CD1c-positive myeloid dendritic cell (primary cell): ENCODE data around the gene SMARCD1.
A peak's percentile ranks its signal among the peaks of the same experiment; 100 is the strongest.

Experiments
- DNase-seq: peaks from one replicate; pipeline ENCODE4 v3.0.0-alpha.2; 2016; ENCODE audit errors: extremely low spot score

Gene SMARCD1

DNA sequence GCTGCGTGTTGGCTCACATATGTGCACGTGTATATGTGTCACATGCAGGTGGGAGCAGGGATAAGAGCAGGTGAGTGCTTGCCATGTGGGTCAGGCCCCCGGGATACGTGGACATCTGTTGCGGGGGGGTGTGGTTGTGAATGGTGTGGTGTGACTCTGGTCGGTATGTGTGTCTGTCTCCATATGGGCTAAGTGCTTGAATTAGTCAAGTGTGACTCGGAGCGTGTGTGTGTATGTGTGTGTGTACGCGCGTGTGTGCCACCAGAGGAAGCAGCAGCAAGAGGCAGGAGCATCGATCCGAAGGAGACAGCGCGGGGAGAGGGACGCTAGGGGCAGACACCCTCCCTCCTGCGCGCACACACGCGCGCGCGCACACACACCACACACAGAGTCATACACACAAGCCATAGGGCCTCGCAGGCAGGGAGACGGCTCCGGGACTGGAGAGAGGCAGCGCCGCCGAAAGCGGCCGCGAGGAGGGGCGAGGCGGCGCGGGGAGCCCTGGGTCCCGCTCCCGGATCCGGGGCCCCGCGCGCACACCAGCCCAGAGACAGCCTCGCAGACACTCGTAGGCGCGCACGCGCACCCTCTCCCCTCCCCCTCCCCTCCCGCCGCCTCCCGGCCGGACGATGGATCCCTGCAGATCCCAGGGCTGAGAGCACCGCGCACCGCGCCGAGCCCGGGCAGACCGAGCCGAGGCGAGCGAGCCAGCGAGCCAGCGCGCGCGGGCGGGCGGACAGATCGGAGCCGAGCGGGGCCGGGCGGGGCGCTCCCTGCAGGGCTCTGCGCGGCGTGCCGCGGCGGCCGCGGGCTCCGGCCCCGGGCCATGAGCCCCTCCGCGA is 27.9 kb upstream of the SMARCD1 start, which contains the start of gene ASIC1:
ASIC1 (plus strand) TSS at position 597 of the 842 bp plus-strand sequence. CDS start 1,171 bp downstream, outside the sequence.
- peak; percentile 48 for DNase-seq

DNA sequence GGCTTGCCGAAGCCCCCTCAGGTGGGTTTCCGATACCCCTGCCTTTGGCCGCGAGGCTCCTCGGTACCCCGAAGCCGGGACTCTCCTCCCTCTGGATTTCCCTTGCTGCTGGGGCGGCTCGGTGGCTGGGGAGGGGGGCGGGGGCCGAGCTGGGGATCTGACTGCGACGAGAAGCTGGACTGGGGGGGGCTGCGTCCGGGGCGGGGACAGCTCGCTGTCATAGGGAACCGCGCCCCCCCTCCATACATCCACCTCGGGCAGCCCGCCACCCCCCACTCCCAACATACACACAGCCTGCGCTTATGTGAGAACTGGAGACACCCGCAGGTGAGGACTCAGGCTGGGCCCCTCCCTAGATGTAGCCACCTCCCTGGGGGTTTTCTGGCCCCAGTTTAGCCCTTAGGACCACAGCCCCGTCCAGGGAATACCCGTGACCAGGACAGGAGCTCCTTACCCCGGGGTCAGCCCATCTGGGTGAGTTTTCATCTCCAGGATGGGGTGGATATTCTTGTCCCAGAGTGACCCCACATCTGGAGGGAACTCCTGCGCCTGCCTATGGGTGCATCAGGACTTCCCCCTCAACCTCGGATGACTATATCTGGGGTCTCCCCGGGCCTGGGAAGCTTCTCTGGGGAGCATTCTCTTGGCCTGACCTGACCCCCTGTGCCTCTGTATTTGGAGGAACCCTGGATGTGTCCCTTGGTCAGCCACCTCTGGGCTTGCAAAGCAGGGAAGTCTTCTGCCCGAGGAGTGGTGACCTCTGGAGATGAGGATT is 27.1 kb upstream of the SMARCD1 start:
- DNase-seq: no peak

- no peak for DNase-seq
Observed at GRCh38 chr12:50058743-50059312, 26.3 kb upstream of the SMARCD1 start.

GRCh38 chr12:50059440-50060119 is 25.6 kb upstream of the SMARCD1 start:
- DNase-seq: peak; percentile 45

DNA sequence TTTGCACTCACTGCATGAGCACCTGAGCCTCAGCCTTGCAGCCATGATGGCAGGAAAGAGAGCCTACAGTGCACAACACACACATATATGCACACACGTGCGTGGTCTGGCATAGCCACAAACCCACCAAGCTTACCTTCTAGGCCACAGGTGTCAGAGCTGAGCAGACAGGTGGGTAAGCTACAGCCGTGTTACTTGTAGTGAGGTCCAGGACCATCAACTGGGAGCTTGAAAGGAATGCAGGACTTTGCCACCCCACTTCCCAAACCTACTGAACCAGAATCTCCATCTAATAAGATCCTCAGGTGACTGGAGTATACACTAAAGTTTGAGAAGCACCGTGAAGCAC is 25.0 kb upstream of the SMARCD1 start:
- DNase-seq: no peak

- peak; percentile 8 for DNase-seq
Observed at GRCh38 chr12:50061171-50061570, 24.0 kb upstream of the SMARCD1 start.

- DNase-seq: no peak
Observed at GRCh38 chr12:50061946-50062686, 23.0 kb upstream of the SMARCD1 start.

DNA sequence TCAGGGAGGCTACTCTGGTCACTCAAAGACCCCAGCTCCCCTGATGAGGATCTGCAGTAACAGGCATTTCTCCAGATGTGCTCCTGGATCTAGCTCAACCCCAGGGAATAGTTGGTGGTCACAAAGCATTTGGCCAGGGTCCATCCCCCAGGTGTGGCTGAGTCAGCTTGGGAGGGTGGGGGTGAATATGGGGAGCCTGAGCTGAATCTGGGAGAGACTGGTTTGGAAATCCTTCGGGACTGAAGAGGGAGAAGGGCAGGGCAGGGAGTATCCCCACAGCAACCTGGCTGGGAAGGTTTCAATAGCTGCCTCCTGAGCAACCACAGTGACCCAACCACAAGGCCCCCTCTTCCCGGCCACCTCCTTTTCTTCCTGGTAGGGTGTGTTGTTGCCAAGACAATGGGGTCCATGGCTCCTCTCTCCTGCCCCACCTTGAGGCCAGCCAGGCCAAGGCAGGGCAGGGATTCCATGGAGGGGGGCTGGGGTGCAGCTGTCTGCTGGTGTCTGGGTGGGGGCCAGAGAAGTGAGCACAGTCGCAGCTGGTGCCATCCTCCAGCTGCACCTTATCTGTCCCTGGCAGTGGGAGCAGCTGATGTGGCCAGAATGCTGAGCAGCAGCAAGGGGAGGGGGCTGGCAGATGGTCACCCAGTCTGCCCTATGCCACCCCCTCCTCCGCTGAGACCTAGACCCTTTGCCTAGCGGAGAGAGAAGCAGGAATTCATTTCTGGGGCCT is 22.2 kb upstream of the SMARCD1 start:
- no peak for DNase-seq

DNA sequence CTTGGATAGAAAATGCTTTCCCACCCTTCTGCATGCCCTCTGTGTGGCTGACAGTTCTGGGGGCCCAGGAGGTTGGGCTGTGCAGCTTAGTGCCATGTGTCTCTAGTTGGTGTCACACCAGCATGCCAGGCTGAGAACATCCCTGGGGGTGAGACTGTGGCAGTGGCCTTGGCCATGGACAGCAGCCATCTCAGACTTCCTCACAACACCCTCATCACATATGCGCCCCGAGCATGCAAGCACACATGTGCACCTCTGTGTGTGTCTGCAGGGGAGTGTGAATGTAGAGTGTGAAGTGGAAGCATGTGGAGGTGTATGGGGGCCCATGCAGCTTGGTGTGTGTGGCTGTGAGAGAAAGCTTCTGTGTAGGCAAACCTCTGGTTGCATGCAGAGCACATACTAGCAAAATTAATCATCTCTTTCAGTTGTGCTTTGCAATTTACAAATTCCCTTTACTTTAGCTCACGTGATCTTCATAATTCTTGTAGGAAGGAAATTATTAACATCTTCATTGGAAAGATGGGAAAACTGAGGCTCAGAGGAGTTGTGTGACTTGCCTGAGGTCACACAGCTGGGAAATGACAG is 19.3 kb upstream of the SMARCD1 start:
- no peak for DNase-seq

GRCh38 chr12:50066402-50066801 is 18.7 kb upstream of the SMARCD1 start:
- peak; percentile 49 for DNase-seq

DNA sequence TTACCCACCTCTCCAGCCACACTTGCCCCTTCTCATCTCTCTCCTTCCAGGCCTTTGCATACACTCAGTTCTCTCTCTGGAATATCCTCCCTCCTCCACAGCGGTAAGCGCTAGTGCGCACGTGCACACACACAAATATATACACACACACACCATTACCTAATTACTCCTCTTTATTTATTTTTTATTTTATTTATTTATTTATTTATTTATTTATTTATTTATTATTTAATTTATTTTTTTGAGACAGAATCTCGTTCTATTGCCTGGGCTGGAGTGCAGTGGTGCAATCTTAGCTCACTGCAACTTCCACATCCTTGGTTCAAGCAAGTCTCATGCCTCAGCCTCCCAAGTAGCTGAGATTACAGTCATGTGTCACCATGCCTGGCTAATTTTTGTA is 16.1 kb upstream of the SMARCD1 start:
- no peak for DNase-seq

DNA sequence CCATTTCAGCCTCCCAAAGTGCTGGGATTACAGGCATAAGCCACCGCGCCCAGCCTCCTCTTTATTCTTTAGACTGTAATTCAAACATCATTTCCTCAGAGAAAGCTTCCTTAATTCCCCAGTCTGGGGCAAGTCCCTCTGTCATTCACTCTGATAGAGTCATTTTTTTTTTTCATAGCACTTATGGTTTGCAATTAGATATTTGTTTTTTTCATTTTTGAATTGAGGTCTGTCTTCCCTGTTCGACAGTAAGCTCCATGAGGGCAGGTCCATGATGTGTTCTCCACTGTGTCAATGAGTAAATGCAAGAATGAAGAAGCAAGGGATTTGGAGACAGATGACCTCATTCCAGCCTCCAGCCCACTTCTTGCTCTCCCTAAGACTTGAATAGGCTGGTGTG is 15.6 kb upstream of the SMARCD1 start:
- DNase-seq: no peak

GRCh38 chr12:50070314-50071060 is 14.7 kb upstream of the SMARCD1 start:
- peak; percentile 91 for DNase-seq

DNA sequence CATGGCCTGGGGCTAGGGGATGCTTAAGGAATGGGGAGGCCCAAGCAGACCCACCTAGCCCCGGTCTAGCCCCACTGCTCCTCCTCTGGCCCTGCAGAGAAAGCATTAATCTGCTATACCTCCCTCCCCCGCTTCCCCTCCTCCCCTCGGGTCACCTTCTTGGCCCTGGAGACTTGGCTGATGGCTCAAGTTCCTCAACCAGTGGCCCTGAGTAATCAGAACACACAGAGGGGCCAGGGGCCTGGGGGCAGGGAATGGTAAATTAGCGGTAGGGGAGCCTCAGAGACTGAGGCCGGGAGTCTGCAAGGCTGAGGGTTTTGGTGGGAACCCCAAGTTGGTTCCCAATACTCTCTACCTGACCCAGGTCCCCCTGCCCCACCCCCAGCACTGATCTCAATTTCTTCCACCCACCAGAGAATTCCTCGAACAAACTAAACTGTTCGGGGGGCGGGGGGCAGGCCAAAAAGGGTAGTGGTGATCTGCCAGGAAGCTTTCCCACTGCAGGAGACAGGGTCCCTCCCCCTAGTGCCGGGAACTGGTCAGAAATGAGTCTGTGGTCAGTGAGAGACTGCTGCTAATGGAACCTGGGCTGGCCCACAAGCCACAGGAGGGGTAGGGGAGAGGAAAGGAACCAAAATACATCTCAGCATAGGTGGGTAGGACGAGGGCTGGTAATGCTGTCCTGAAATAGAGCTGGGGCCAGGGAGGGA is 12.8 kb upstream of the SMARCD1 start:
- no peak for DNase-seq

DNA sequence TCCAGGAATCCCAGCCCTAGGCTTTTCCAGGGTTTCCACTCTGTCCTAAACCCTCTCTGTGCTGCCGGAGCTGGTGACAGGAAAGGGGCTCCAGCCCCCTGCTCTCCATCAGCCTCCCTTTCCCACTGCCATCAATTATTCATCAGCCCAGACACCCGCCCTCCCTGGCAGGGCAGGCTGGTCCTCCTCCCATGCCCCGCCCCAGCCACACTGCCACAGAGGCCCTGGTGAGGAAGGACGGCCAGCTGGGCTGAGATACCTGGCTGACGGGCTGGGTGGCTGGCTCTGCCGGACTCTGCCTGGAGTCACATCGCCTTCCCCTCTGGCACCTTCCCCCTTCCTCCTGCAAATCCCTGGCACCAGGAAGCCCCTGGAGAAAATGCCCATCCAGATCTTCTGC is 11.9 kb upstream of the SMARCD1 start:
- DNase-seq: no peak

DNA sequence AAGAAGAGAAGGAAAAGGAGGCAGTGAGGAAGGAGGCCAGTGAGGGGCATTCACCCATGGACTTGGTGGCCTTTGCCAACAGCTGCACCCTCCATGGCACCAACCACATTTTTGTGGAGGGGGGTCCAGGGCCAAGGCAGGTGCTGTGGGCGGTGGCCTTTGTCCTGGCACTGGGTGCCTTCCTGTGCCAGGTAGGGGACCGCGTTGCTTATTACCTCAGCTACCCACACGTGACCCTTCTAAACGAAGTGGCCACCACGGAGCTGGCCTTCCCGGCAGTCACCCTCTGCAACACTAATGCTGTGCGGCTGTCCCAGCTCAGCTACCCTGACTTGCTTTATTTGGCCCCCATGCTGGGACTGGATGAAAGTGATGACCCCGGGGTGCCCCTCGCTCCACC is 11.4 kb upstream of the SMARCD1 start:
- DNase-seq: no peak

- DNase-seq: peak; percentile 86
Observed at GRCh38 chr12:50074936-50075807, 10.0 kb upstream of the SMARCD1 start.

DNA sequence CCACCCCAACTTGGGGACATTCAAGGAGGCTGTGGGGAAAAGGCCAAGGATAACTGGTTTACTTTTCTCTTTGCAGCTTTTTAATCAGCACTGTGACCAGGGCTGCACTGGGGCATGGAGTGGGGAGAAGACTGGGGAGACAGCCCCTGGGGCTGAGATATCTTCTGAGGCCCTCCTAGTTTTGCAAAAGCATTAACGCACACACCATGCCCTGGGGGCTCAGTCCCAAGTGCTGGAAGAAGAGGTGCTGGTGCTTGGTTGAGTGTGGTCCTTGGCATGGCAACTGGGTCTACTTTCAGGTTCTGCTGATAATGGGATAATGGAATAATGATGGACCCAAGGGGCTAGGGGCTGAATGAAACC is 9.4 kb upstream of the SMARCD1 start:
- DNase-seq: no peak
